HepG2 (cell line): Measurements from ENCODE around the gene SMAD7. TPM values are rescaled to one million over a fixed set of nuclear protein-coding genes. Genes with fewer than 3 reads are reported as not detected.

Experiments
- ATF7-NPFF ChIP-seq: sonication (generic); formaldehyde crosslinking; IDR thresholded peaks from 2 replicates; pipeline ENCODE4 v1.8.1; 2023; ENCODE audit warnings: mild to moderate bottlenecking, low read depth, missing genetic modification reagents, moderate library complexity
- ISL2 ChIP-seq: sonication (generic); formaldehyde crosslinking; IDR thresholded peaks from 2 replicates; pipeline ENCODE4 v1.5.0; 2020; ENCODE audit warnings: missing genetic modification reagents
- KAT2B ChIP-seq: fragments of 150-350 bp; IDR thresholded peaks from 2 replicates; pipeline ENCODE4 v1.6.1; 2014; ENCODE audit warnings: low read depth, low read length, borderline replicate concordance
- MXD4 ChIP-seq: IDR thresholded peaks from 2 replicates; pipeline ENCODE4 v1.6.1; 2016; ENCODE audit warnings: mild to moderate bottlenecking, missing biosample characterization, missing genetic modification reagents
- NKX3-1 ChIP-seq: sonication (generic); formaldehyde crosslinking; IDR thresholded peaks from 2 replicates; pipeline ENCODE4 v1.5.0; 2020; ENCODE audit warnings: missing genetic modification reagents
- NPAS2 ChIP-seq: sonication (generic); formaldehyde crosslinking; IDR thresholded peaks from 2 replicates; pipeline ENCODE4 v1.8.0; 2022; ENCODE audit warnings: mild to moderate bottlenecking, missing genetic modification reagents, borderline replicate concordance
- POLR2G ChIP-seq: fragments of 200-400 bp; formaldehyde crosslinking; IDR thresholded peaks from 2 replicates; pipeline ENCODE4 v1.6.1; 2018; ENCODE audit warnings: mild to moderate bottlenecking, low read depth, low read length, moderate library complexity
- REL ChIP-seq: sonication (generic); formaldehyde crosslinking; conservative IDR thresholded peaks from 2 replicates; pipeline ENCODE4 v1.8.0; 2022; ENCODE audit warnings: mild to moderate bottlenecking, missing genetic modification reagents, moderate library complexity
- ZNF768 ChIP-seq: sonication (generic); formaldehyde crosslinking; IDR thresholded peaks from 2 replicates; pipeline ENCODE4 v1.4.0; 2020; ENCODE audit warnings: missing genetic modification reagents
- polyA plus RNA-seq, 8 experiments: library from polyadenylated mRNA; depleted of rRNA in 3 of 8; stranded (reverse) in 7 of 8; unstranded in 1 of 8; fragments of >200 nt; fragmentation: Illumina TruSeq in 4 of 8; extraction: Trizol in 4 of 8; gene quantifications; 2 replicates each; pipeline versions ENCODE4 v1.2.1 to v1.2.3, GENCODE V29; 2011 to 2016; ENCODE audit warnings: low read depth in 4 of 8, missing spikeins in 1 of 8, mixed read lengths in 1 of 8; ENCODE audit not compliant: insufficient read depth in 1 of 8
- total RNA-seq, 5 experiments: library from RNA; depleted of rRNA; stranded (reverse); fragments of >200 nt; fragmentation: Illumina TruSeq; extraction: Trizol; gene quantifications; 2 replicates each; pipeline ENCODE4 v1.2.3, GENCODE V29; 2016; ENCODE audit warnings: low read depth in 1 of 5
- TF ChIP-seq, protein P1 (sequence below): sonication (generic); formaldehyde crosslinking; IDR thresholded peaks from one replicate; pipeline ENCODE4 v1.5.1; 2020; ENCODE audit warnings: mild to moderate bottlenecking, missing genetic modification reagents; ENCODE audit errors: not compliant biosample characterization
- TF ChIP-seq, protein P2 (sequence below): fragments of 450-650 bp; IDR thresholded peaks from 2 replicates; pipeline ENCODE4 v1.6.1; 2017; ENCODE audit warnings: mild to moderate bottlenecking
- TF ChIP-seq, protein P3 (sequence below): IDR thresholded peaks from 2 replicates; pipeline ENCODE4 v1.6.1; 2012; ENCODE audit warnings: low read length, improper control_type of control experiment
- TF ChIP-seq, protein P4 (sequence below): IDR thresholded peaks from 2 replicates; pipeline ENCODE4 v1.6.1; 2016; ENCODE audit warnings: low read depth, borderline replicate concordance

The SMAD7 gene
- total and polyA plus RNA-seq, 2 of the 13 experiments (the other 11 are each of a cell fraction or from before 2014, with no cell fraction given), result 17.4 to 24.7 TPM

DNA sequence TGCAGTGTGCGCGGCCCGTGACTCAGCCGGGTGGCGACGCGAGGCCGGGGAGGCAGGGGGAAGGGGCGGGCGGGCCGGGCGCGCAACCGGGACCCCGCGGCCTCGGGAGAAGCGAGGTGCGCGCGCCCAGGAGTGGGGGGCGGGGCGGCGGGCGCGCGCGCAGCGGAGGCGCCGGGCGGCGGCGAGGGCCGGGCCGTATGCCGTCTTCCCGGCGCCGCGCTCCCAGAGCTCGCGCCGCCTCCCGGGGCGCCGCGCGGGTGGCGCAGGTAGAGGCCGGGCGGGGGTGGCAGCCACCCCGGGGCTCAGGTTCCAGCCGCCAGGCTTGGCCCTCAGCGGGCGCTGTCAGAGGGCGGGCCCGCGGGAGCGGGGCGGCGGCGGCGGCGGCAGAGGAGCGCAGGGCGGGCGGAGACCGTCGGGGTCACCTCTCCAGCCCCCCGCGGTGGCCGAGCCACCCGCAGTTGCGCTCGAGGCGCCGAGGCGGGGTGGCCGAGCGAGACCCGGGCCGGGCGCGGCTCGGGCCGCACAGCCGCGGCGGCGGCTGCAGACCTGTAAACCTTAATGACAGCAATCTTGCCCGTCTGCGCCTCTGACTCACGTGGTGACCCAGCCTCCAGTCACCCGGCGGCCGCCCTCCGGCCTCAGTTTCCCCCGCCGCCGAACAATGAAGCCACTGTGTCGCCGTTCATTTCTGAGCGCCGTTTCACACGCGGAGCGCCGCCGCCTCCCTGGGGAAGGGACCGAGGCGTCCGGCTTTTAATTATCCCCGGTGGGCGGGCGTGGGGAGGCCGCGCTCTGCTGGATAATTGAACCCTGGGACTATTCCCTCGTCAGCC, 25.3 kb upstream of the SMAD7 start (continued):
- TF ChIP-seq, protein P1, sequence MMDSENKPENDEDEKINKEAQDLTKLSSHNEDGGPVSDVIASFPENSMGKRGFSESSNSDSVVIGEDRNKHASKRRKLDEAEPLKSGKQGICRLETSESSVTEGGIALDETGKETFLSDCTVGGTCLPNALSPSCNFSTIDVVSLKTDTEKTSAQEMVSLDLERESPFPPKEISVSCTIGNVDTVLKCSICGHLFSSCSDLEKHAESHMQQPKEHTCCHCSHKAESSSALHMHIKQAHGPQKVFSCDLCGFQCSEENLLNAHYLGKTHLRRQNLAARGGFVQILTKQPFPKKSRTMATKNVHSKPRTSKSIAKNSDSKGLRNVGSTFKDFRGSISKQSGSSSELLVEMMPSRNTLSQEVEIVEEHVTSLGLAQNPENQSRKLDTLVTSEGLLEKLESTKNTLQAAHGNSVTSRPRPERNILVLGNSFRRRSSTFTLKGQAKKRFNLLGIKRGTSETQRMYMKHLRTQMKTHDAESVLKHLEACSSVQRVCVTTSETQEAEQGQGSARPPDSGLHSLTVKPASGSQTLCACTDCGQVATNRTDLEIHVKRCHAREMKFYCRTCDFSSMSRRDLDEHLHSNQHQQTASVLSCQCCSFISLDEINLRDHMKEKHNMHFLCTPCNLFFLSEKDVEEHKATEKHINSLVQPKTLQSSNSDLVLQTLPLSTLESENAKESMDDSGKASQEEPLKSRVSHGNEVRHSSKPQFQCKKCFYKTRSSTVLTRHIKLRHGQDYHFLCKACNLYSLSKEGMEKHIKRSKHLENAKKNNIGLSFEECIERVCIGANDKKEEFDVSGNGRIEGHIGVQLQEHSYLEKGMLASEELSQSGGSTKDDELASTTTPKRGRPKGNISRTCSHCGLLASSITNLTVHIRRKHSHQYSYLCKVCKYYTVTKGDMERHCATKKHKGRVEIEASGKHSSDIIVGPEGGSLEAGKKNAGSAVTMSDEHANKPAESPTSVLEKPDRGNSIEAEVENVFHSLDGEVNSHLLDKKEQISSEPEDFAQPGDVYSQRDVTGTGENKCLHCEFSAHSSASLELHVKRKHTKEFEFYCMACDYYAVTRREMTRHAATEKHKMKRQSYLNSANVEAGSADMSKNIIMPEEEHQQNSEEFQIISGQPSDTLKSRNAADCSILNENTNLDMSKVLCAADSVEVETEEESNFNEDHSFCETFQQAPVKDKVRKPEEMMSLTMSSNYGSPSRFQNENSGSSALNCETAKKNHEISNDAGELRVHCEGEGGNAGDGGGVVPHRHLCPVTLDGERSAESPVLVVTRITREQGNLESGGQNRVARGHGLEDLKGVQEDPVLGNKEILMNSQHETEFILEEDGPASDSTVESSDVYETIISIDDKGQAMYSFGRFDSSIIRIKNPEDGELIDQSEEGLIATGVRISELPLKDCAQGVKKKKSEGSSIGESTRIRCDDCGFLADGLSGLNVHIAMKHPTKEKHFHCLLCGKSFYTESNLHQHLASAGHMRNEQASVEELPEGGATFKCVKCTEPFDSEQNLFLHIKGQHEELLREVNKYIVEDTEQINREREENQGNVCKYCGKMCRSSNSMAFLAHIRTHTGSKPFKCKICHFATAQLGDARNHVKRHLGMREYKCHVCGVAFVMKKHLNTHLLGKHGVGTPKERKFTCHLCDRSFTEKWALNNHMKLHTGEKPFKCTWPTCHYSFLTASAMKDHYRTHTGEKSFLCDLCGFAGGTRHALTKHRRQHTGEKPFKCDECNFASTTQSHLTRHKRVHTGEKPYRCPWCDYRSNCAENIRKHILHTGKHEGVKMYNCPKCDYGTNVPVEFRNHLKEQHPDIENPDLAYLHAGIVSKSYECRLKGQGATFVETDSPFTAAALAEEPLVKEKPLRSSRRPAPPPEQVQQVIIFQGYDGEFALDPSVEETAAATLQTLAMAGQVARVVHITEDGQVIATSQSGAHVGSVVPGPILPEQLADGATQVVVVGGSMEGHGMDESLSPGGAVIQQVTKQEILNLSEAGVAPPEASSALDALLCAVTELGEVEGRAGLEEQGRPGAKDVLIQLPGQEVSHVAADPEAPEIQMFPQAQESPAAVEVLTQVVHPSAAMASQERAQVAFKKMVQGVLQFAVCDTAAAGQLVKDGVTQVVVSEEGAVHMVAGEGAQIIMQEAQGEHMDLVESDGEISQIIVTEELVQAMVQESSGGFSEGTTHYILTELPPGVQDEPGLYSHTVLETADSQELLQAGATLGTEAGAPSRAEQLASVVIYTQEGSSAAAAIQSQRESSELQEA (CRISPR knock-in tag), result no peak
- TF ChIP-seq REL (CRISPR knock-in tag) (no peak), ATF7-NPFF (no peak), ZNF768 (CRISPR knock-in tag) (no peak), ISL2 (CRISPR knock-in tag) (no peak), NKX3-1 (CRISPR knock-in tag) (no peak), POLR2G (no peak), MXD4 (CRISPR knock-in tag) (no peak), KAT2B (no peak), NPAS2 (CRISPR knock-in tag) (no peak)
- TF ChIP-seq, protein P2, sequence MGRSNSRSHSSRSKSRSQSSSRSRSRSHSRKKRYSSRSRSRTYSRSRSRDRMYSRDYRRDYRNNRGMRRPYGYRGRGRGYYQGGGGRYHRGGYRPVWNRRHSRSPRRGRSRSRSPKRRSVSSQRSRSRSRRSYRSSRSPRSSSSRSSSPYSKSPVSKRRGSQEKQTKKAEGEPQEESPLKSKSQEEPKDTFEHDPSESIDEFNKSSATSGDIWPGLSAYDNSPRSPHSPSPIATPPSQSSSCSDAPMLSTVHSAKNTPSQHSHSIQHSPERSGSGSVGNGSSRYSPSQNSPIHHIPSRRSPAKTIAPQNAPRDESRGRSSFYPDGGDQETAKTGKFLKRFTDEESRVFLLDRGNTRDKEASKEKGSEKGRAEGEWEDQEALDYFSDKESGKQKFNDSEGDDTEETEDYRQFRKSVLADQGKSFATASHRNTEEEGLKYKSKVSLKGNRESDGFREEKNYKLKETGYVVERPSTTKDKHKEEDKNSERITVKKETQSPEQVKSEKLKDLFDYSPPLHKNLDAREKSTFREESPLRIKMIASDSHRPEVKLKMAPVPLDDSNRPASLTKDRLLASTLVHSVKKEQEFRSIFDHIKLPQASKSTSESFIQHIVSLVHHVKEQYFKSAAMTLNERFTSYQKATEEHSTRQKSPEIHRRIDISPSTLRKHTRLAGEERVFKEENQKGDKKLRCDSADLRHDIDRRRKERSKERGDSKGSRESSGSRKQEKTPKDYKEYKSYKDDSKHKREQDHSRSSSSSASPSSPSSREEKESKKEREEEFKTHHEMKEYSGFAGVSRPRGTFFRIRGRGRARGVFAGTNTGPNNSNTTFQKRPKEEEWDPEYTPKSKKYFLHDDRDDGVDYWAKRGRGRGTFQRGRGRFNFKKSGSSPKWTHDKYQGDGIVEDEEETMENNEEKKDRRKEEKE, result no peak
- TF ChIP-seq, protein P3, sequence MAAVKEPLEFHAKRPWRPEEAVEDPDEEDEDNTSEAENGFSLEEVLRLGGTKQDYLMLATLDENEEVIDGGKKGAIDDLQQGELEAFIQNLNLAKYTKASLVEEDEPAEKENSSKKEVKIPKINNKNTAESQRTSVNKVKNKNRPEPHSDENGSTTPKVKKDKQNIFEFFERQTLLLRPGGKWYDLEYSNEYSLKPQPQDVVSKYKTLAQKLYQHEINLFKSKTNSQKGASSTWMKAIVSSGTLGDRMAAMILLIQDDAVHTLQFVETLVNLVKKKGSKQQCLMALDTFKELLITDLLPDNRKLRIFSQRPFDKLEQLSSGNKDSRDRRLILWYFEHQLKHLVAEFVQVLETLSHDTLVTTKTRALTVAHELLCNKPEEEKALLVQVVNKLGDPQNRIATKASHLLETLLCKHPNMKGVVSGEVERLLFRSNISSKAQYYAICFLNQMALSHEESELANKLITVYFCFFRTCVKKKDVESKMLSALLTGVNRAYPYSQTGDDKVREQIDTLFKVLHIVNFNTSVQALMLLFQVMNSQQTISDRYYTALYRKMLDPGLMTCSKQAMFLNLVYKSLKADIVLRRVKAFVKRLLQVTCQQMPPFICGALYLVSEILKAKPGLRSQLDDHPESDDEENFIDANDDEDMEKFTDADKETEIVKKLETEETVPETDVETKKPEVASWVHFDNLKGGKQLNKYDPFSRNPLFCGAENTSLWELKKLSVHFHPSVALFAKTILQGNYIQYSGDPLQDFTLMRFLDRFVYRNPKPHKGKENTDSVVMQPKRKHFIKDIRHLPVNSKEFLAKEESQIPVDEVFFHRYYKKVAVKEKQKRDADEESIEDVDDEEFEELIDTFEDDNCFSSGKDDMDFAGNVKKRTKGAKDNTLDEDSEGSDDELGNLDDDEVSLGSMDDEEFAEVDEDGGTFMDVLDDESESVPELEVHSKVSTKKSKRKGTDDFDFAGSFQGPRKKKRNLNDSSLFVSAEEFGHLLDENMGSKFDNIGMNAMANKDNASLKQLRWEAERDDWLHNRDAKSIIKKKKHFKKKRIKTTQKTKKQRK, result no peak
- TF ChIP-seq, protein P4, sequence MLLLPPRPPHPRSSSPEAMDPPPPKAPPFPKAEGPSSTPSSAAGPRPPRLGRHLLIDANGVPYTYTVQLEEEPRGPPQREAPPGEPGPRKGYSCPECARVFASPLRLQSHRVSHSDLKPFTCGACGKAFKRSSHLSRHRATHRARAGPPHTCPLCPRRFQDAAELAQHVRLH, result no peak
